ENCODE measurements around the gene URM1.

URM1 gene

GRCh38 chr9:128370752-128371629 lies at the start of gene URM1:
URM1 (plus strand) TSS chr9:128371374; CDS start chr9:128371381, 7 bp downstream.
- intact Hi-C loops (cut with DNase I; ENCODE audit: low total_unique reads) = no loop called here

GRCh38 chr9:128321879-128322403 lies 49.2 kb upstream of the URM1 start:
- Histone ChIP-seq H3K27ac (peak overlapping the region; percentile 80 to 83), H3K4me1 (peaks cover 0 to 36% (median 20%) of the 10 kb centered on the region in 4 donors), H3K4me3 (peak overlapping the region; percentile 83 to 91), H3K9me3 (no peaks in the 10 kb centered on the region), H3K27me3 (no peaks in the 10 kb centered on the region), H3K36me3 (peaks cover 12 to 60% (median 25%) of the 10 kb centered on the region in 3 donors)
- DNase-seq = no peak
- no peak for TF ChIP-seq CTCF (IDR thresholded peaks at IDR 0.05)
- intact Hi-C loops (cut with DNase I; ENCODE audit: low total_unique reads) = no loop called here

More at GRCh38 chr9:128370752-128371629, at the start of gene URM1:
- Histone ChIP-seq H3K4me3 (peak within 1 kb of the TSS; percentile 60 to 92), H3K27me3 (no peaks in the 10 kb centered on the region), H3K4me1 (peaks cover 0 to 29% (median 18%) of the 10 kb centered on the region in 4 donors), H3K36me3 (peaks cover 0 to 31% (median 8%) of the 10 kb centered on the region in 3 donors), H3K9me3 (no peaks in the 10 kb centered on the region), H3K27ac (peak within 1 kb of the TSS; percentile 88 to 90)
- no peak for TF ChIP-seq CTCF (IDR thresholded peaks at IDR 0.05)
- peak; percentile 92 to 98 for DNase-seq

GRCh38 chr9:128322404-128323211 lies 48.6 kb upstream of the URM1 start, which contains the start of the genes COQ4 and TRUB2:
COQ4 (plus strand) TSS chr9:128322839; CDS start chr9:128322859, 20 bp downstream.
TRUB2 (minus strand) TSS chr9:128322447; CDS start chr9:128322408, 39 bp downstream.
- no peak for TF ChIP-seq CTCF (IDR thresholded peaks at IDR 0.05)
- no peaks in the 10 kb centered on the region for H3K9me3 ChIP-seq
- peak; percentile 95 for DNase-seq
- H3K27me3 ChIP-seq = no peaks in the 10 kb centered on the region
- intact Hi-C loops (cut with DNase I; ENCODE audit: low total_unique reads) = no loop called here
- H3K4me1 ChIP-seq = peaks cover 0 to 36% (median 20%) of the 10 kb centered on the region in 4 donors
- peaks cover 6 to 60% (median 23%) of the 10 kb centered on the region in 3 donors for H3K36me3 ChIP-seq
- H3K27ac ChIP-seq = peak within 1 kb of the TSS; percentile 80 to 83
- peak within 1 kb of the TSS; percentile 83 to 91 for H3K4me3 ChIP-seq

- H3K4me3 ChIP-seq = peak overlapping the region; percentile 83 to 91
- TF ChIP-seq CTCF (IDR thresholded peaks at IDR 0.05) = no peak
- H3K36me3 ChIP-seq = peaks cover 6 to 60% (median 20%) of the 10 kb centered on the region in 3 donors
- peak overlapping the region; percentile 80 to 83 for H3K27ac ChIP-seq
- H3K4me1 ChIP-seq = peaks cover 0 to 36% (median 20%) of the 10 kb centered on the region in 4 donors
- intact Hi-C loops (cut with DNase I; ENCODE audit: low total_unique reads) = no loop called here
- no peaks in the 10 kb centered on the region for H3K9me3 ChIP-seq
- DNase-seq = no peak
- H3K27me3 ChIP-seq = no peaks in the 10 kb centered on the region
Measured at GRCh38 chr9:128323212-128323730, 47.9 kb upstream of the URM1 start.

- no peak for TF ChIP-seq CTCF (IDR thresholded peaks at IDR 0.05)
- intact Hi-C loops (cut with DNase I; ENCODE audit: low total_unique reads) = no loop called here
- Histone ChIP-seq H3K36me3 (peaks cover 10 to 60% (median 20%) of the 10 kb centered on the region in 3 donors), H3K4me1 (peaks cover 0 to 36% (median 20%) of the 10 kb centered on the region in 4 donors), H3K27me3 (no peaks in the 10 kb centered on the region), H3K27ac (no peak overlapping the region), H3K9me3 (no peaks in the 10 kb centered on the region), H3K4me3 (peak overlapping the region; percentile 83 to 91)
- DNase-seq = no peak
Measured at GRCh38 chr9:128323791-128324190, 47.4 kb upstream of the URM1 start.

Measured in tibial artery (tissue), 4 donors.